ENCODE measurements around the gene RPS27A.
"Not testable (repeated sequence)": the region's sequence is repeated elsewhere in the genome, so short reads cannot be mapped to it uniquely, and the experiment has no call there.

Gene RPS27A

DNA sequence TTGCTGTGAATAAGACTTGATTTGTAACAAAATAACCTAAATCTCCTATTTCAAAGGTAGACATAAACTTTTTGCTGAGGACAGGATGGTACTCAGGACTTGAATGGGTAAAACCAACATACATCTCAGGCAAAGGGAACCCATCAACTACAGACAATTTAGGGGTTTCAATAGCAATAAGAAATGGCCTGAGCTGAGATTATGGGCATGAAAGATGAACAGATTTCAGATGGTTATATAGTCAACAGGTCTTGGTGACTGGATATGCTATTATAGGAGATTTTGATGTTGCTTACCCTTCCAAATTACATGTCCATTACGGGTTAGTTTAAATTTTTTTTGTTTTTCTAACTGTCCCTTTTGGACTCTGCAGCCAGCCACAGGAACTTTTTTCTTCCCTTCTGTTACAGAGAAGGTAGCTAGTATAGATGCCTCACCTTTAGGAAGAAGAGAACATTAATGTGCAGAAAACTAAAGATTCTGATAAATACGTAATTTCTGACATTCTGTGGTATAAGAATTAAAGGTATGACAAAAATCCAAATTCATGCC is 4.6 kb downstream of the RPS27A start:
- FAIRE-seq (no peak), DNase-seq (ENCODE audit: insufficient read length, low spot score) (no peak)

DNA sequence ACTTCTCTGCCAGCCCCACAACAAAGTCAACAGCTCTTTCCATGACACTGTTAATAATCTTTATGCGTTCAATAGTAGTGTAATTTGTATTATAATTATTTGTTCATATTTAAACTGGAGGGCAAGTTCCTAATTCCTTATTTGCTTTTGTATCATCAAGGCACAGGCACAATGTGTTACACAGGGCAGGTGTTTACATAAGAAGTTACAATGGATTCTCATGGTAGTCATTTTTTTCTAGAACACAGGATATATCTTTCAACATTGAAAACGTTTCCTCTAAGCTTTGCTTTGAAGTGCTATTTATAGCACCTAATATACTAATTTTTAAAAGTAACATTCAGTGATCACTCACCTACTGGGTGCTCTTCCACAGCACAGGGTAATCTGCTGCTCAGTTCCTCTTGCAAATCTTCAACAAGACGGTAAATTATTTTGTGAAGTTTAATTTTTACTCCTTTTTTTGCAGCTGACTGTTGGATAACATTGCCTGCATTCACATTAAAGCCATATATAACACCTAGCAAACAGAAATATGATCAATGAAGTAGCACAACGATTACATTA is 7.3 kb downstream of the RPS27A start:
- DNase-seq (ENCODE audit: insufficient read length, low spot score) (no peak), FAIRE-seq (no peak)

DNA sequence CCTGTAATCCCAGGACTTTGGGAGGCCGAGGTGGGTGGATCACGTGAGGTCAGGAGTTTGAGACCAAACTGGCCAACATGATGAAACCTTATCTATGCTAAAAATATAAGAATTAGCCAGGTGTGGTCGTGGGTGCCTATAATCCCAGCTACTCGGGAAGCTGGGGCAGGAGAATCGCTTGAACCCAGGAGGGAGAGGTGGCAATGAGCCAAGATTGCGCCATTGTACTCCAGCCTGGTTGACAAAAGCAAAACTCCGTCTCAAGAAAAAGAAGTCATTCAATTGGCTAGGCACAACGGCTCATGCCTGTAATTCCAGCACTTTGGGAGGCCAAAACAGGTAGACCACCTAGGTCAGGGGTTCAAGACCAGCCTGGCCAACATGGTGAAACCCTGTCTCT is 9.1 kb downstream of the RPS27A start:
- DNase-seq (ENCODE audit: insufficient read length, low spot score); FAIRE-seq: not testable (repeated sequence)

DNA sequence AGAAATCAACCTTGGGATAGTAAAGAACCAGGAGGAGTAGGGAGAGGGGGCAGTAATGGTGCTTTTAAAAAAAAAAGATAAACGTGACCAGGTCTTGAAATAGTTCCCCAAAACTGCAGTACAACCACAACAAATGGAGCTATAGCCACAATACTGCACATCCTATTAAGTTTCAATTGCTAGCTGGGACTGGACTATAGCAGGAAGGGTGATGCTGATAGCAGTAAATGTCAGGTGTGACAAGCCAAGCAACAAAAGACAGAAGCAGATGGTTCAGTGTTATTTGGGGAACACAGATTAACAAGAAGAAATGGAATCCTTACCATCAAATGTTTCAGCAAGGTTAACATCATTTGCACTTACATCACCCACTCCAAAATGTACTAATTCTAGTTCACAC is 10.1 kb downstream of the RPS27A start:
- DNase-seq (ENCODE audit: insufficient read length, low spot score) (no peak), FAIRE-seq (no peak)

DNA sequence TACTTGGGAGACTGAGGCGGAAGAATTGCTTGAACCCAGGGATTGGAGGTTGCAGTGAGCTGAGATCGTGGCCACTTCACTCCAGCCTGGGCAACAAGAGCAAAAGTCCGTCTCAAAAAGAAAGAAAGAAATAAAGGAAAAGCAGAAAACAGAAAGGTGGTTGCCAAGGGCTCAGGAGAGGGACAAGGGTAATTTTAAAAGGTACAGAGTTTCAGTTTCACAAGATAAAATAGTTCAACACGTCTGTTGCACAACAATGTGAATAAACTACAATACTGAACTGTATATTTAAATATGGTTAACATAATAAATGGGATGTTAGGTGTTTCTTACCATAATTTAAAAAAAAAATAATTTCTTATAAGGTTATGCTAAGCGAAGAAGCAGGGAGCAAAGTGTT is 12.9 kb downstream of the RPS27A start:
- FAIRE-seq, result no peak

DNA sequence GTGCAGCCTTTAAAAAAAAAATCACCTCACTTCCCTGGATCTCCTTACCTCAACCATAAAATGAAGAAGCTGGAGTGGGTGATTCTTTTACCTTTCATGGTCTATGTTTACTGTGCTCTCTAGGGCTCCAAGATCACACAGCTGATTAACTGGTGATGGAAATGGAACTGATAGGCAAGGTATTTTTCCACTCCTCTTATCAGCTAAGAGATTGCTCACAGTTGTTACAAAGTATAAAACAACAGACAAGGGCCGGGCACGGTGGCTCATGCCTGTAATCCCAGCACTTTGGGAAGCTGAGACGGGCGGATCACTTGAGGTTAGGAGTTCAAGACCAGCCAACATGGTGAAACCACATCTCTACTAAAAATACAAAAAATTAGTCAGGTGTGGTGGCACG is 14.5 kb downstream of the RPS27A start:
- no peak for FAIRE-seq
- no peak for DNase-seq (ENCODE audit: insufficient read length, low spot score)

More for the DNA sequence above, 12.9 kb downstream of the RPS27A start:
- no peak for DNase-seq (ENCODE audit: insufficient read length, low spot score)

DNA sequence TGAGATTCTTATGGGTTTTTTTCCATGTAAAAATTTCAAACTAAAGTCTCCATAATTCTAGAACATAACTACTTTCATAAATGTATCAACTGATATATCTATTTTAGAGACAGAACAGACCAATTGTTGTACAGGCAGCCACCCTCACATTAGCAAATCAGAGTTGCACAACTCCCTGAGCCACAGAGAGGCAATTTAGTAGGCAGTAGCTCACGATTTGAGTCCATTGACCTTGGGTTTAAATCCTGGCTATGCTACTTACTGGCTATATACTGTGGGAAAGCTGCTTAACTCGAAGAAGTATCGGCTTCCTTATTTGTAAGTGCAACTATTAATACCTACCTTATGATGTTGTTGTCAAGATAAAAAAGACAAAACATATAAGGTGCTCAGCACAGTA is 20.3 kb downstream of the RPS27A start:
- no peak for FAIRE-seq
- no peak for DNase-seq (ENCODE audit: insufficient read length, low spot score)

DNA sequence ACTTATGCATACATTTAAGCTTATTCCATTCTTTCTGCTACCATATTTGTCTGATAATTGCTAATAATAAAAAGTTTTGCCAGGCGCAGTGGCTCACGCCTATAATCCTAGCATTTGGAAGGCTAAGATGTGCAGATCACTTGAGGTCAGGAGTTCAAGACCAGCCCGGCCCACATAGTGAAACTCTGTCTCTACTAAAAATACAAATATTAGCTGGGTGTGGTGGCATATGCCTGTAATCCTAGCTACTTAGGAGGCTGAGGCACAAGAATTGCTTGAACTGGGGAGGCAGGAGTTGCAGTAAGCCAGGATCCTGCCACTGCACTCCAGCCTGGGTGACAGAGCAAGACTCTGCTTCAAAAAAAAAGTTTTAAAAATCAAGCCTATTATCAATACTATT is 27.1 kb downstream of the RPS27A start:
- FAIRE-seq; DNase-seq (ENCODE audit: insufficient read length, low spot score): not testable (repeated sequence)

DNA sequence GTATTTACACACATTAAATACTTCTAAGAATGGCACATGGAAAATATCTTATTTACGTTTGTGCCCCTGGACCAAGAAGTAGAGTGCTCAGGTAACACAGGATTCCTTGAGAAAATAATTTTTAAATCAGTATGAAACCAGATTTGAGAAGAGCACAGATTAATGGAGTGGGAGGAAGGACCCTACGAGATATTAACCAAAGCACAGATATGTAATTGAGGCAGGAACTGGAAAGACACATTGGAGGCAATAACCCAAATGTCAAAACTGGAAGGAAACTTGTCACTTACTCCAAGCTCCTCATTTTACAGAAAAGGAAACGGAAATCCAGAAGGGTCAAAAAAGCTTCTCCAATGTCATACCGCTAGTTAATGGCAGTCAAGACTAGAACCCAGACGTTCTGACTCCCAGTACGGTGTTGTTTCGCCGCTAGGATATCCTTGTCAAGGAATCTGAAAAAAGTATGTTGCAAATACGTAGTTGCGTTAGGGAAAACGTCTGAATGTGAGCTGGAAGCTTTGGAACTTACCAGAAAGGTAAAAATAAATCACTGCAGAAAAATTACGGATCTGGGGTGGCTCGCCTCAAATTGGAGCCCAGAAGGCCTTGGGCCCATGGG is 35.9 kb downstream of the RPS27A start:
- FAIRE-seq (no peak), DNase-seq (ENCODE audit: insufficient read length, low spot score) (no peak)

DNA sequence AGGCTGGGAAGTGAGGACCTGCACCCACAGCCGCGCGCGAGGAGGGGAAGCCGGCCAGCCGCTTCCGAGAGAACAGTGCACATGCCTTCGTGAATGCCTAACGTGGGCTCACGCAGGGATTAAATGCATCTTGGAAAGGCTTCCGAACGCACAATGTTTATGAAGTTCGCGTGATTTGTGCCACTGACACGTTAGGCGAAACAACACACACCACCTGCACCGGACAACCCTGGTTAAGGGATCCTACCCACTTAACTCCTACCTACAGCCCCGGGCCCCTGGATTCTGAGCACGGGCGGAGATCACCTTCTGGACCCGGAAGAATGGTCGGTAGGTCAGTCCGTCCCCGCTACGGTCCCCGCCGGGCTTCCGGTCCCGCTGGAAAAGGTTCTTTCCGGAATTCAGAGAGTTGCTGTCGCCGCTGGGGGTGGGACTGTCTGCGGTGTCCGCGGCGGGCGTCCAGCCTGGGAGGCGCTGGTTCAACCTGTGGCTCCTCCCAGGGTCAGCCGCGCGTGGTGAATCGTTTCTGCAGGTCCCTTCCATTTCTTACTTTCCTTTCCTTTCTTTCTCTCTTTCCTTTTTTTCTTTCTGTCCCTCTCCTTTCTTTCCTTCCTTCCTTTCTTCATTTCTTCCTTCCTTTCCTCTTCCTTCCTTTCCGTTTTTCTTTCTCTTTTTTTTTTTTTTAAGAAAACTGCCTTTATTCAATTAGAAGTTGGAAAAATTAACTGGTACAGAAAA is 36.6 kb downstream of the RPS27A start, which contains the start of gene MTIF2:
Gene MTIF2, minus strand, starts transcription at position 325 of the 738 bp plus-strand sequence. CDS start 5,373 bp downstream, outside the sequence.
- FAIRE-seq (peak; percentile 76), DNase-seq (ENCODE audit: insufficient read length, low spot score) (peak; percentile 95)

DNA sequence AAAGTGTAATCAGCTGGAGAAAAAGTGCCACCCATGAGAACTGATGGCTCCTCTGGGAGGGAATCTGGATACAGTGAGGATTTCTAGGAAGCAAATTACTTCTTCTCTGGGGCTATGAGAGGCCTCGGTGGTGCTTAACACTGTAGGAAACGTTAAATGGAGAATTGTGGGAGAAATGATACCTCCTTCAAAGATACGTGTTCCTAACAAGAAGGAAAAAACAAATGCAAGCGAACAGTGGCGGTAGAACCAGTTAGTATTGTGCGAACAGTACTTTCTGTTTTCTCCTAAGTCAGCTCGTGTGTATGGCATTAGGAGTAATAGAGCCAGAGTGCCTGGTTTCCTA is 37.1 kb downstream of the RPS27A start:
- peak; percentile 22 for DNase-seq (ENCODE audit: insufficient read length, low spot score)
- no peak for FAIRE-seq

DNA sequence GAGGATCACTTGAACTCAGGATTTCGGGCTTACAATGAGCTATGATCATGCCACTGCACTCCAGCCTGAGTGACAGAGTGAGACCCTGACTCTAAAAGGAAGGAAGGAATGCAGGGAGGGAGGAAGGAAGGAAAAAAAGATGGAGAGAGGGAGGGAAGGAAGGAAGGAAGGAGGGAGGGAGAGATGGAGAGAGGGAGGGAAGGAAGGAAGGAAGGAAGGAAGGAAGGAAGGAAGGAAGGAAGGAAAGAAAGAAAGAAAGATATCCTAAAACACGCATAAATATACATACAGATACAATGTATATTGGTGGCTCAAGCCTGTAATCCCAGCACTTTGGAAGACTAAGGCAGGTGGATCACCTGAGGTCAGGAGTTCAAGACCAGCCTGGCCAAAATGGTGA is 41.9 kb downstream of the RPS27A start:
- not testable (repeated sequence) for FAIRE-seq; DNase-seq (ENCODE audit: insufficient read length, low spot score)

DNA sequence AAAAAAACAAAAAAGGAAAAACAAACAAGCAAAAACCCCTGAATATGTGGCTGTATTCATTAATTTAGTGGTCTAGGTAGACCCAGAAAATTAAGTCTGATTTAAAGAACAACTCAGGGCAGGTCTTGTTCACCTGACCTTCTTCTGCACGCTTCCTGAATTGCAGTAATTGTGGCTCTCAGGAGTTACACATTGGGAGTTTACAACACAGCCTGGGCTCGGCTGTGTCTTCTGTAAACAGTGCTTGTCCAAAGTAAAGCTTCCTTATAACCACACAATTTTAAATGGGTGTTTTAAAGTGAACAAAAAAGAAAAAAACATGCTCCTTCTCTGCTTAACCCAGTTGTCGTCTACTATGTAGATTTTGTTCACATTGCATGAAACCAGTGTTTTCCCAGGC is 44.8 kb downstream of the RPS27A start:
- no peak for DNase-seq (ENCODE audit: insufficient read length, low spot score)
- FAIRE-seq, result no peak

DNA sequence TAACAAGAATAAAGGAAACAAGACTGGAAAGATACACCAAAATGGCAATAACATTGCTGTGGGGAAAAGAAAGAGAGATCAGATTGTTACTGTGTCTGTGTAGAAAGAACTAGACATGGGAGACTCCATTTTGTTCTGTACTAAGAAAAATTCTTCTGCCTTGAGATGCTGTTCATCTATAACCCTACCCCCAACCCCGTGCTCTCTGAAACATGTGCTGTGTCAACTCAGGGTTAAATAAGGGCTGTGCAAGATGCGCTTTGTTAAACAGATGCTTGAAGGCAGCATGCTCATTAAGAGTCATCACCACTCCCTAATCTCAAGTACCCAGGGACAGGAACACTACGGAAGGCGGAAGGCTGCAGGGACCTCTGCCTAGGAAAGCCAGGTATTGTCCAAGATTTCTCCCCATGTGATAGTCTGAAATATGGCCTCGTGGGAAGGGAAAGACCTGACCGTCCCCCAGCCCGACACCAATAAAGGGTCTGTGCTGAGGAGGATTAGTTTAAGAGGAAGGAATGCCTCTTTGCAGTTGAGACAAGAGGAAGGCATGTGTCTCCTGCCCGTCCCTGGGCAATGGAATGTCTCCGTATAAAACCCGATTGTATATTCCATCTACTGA is 46.8 kb downstream of the RPS27A start:
- DNase-seq (ENCODE audit: insufficient read length, low spot score); FAIRE-seq: not testable (repeated sequence)

DNA sequence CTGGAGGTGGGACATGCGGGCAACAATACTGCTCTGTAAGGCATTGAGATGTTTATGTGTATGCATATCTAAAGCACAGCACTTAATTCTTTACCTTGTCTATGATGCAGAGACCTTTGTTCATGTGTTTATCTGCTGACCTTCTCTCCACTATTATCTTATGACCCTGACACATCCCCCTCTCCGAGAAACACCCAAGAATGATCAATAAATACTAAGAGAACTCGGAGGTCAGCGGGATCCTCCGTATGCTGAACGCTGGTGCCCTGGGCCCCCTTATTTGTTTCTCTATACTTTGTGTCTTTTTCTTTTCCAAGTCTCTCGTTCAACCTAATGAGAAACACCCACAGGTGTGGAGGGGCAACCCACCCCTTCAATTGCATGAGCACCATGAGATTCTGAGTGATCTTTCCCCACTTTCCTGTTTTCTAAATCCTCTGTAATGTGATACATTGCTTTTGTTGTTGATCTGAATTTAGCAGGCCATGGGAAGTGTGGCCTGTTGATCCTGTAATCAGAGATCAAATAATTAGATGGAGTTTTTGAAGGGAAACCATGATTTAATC is 47.5 kb downstream of the RPS27A start:
- not testable (repeated sequence) for FAIRE-seq; DNase-seq (ENCODE audit: insufficient read length, low spot score)

DNA sequence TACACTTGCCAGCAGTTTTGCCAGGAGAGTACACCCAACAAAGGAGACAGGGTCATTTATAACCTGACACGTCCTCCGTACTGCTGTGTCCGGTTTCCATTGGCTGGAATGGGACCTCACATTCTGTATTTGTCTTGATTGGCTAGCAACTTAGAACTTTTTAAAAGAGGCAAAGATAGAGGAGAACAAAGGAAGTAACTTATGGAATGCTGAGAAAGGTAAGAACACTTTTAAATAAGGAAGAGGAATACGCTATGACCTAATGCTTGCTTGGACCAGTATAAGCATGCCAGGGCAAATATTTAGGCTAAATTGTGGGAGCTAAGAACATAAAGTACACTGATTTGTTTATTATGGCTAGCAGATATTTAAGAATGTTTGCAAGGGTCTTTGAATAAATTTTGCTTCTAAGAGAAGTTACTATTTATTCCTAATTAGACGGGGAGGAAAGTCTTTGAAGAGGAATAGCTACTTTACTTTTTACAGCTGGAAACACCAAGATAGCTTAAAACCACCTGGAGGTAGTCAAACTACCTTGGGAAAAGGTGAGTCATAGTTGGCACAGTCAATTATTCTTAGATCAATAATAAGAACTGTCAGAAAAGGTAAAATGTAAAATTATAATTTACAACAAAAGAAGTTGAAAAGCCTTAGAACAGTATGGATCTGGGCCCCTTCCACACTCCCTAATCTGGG is 48.5 kb downstream of the RPS27A start:
- not testable (repeated sequence) for FAIRE-seq; DNase-seq (ENCODE audit: insufficient read length, low spot score)

DNA sequence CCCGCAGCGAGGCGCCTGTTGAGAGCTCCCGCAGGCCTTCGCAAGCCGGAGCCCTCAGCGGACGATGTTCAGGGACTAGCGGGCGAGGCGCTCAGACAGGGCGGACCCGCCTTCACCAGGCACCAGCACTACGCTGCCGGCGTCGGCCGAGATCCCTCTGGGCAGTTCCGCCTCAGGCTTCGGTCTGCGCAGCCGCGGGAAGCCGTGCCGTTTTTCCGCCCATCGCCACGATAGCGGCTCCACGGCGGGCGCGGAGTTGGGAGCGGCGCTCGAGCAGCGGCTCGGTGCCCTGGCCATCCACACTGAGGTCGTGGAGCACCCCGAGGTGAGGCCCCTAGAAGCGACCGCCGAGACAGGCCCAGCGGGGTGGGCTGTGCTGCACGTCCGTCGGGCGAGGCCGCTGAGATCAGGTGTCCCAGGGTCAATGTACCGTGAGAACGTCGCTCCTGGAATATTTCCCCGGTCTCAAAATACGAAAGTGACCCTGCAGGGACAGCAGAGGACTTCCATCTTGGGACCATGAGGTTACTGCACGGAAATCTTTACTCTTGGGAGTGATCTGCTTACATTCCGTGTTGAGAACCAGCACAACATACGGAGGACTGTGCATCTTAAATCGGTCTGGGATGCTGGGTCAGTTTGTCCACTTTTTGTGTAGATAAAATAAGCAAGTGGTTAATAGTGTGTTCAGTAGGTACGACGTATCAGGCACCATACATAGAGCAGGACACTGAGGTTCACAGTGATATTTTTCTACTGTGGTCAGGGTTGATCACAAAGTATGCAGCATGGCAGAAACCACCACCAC is 49.8 kb downstream of the RPS27A start:
- peak; percentile 67 for FAIRE-seq
- peak; percentile 77 for DNase-seq (ENCODE audit: insufficient read length, low spot score)

DNA sequence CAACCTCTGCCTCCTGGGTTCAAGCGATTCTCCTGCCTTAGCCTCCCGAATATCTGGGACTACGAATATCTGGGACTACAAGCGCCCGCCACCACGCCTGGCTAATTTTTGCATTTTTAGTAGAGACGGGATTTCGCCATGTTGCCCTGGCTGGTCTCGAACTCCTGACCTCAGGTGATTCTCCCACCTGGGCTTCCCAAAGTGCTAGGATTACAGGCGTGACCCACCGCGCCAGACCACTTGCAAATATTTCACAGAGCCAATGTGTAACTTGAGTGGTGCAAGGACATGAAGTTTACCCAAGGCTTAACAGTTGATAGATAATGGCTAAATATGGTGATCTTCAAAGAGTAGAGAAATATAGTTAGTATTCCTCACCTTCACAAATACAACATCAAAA is 50.6 kb downstream of the RPS27A start:
- DNase-seq (ENCODE audit: insufficient read length, low spot score), result no peak
- FAIRE-seq, result no peak
